ENCODE measurements around the gene NDRG2. TPM values are rescaled to one million over a fixed set of nuclear protein-coding genes. Genes with fewer than 3 reads are reported as not detected.

The NDRG2 gene
- total RNA-seq, 1 donor from 2014 or later = 346 TPM

GRCh38 chr14:21070610-21071224, 45.9 kb upstream of the NDRG2 start:
- peak; percentile 59 for DNase-seq
- intact Hi-C loops (cut with micrococcal nuclease) = no loop called here

GRCh38 chr14:21070083-21070609, 45.3 kb upstream of the NDRG2 start, which contains the start of gene ARHGEF40:
TSS of gene ARHGEF40 (plus strand) at chr14:21070304. CDS start at chr14:21070397, 93 bp downstream.
- Histone ChIP-seq H3K27me3 (ENCODE audit: low read depth) (no peaks in the 10 kb centered on the region), H3K36me3 (peaks cover 24% of the 10 kb centered on the region), H3K27ac (replicated peaks) (peak within 1 kb of the TSS; percentile 95), H3K4me1 (peaks cover 46% of the 10 kb centered on the region), H3K4me3 (peak within 1 kb of the TSS; percentile 88), H3K9me3 (replicated peaks) (no peaks in the 10 kb centered on the region)
- peak; percentile 79 for DNase-seq
- TF ChIP-seq CTCF (IDR thresholded peaks at IDR 0.05; ENCODE audit: borderline replicate concordance) = no peak
- intact Hi-C loops (cut with micrococcal nuclease) = no loop called here

More at GRCh38 chr14:21070610-21071224, 45.9 kb upstream of the NDRG2 start:
- H3K27me3 ChIP-seq (ENCODE audit: low read depth) = no peaks in the 10 kb centered on the region
- TF ChIP-seq CTCF (IDR thresholded peaks at IDR 0.05; ENCODE audit: borderline replicate concordance) = no peak
- H3K4me1 ChIP-seq = peaks cover 46% of the 10 kb centered on the region
- H3K27ac ChIP-seq (replicated peaks) = peak overlapping the region; percentile 95
- no peaks in the 10 kb centered on the region for H3K9me3 ChIP-seq (replicated peaks)
- H3K4me3 ChIP-seq = peak overlapping the region; percentile 88
- H3K36me3 ChIP-seq = peaks cover 29% of the 10 kb centered on the region

- Histone ChIP-seq H3K9me3 (replicated peaks) (no peaks in the 10 kb centered on the region), H3K27me3 (ENCODE audit: low read depth) (no peaks in the 10 kb centered on the region), H3K4me3 (peak overlapping the region; percentile 88), H3K27ac (replicated peaks) (peak overlapping the region; percentile 95), H3K4me1 (peaks cover 46% of the 10 kb centered on the region), H3K36me3 (peaks cover 18% of the 10 kb centered on the region)
- peak; percentile 61 for DNase-seq
- intact Hi-C loops (cut with micrococcal nuclease) = loop anchor here (5.0 kb wide), 1 partner anchor 33 kb away; the partner anchor contains the start of gene TMEM253
- no peak for TF ChIP-seq CTCF (IDR thresholded peaks at IDR 0.05; ENCODE audit: borderline replicate concordance)
These were observed 44.7 kb upstream of the NDRG2 start for GRCh38 chr14:21069388-21070082.

- Histone ChIP-seq H3K27ac (replicated peaks) (peak overlapping the region; percentile 95), H3K4me3 (peak overlapping the region; percentile 88), H3K9me3 (replicated peaks) (no peaks in the 10 kb centered on the region), H3K4me1 (peaks cover 47% of the 10 kb centered on the region), H3K36me3 (peaks cover 11% of the 10 kb centered on the region), H3K27me3 (ENCODE audit: low read depth) (no peaks in the 10 kb centered on the region)
- peak; percentile 78 for TF ChIP-seq CTCF (IDR thresholded peaks at IDR 0.05; ENCODE audit: borderline replicate concordance)
- peak; percentile 47 for DNase-seq
- intact Hi-C loops (cut with micrococcal nuclease) = loop anchor here (5.0 kb wide), 1 partner anchor 34 kb away; the partner anchor contains the start of gene TMEM253
These were observed 43.9 kb upstream of the NDRG2 start for GRCh38 chr14:21068521-21069387.
